T47D (cell line): ENCODE data around the gene CENPQ.

Source experiments
- DNase-seq, 2 experiments: peaks; one replicate each; pipeline versions ENCODE4 v3.0.0 to v3.0.0-alpha.2; 2011 to 2012; ENCODE audit warnings: low read depth in 1 of 2, low spot score in 1 of 2
- JUND ChIP-seq: IDR thresholded peaks from 2 replicates; pipeline ENCODE4 v1.6.1; 2012; ENCODE audit warnings: low read depth
- in situ Hi-C: cut with HindIII; loops from 2 replicates; pipeline ENCODE4 v1.10.0; 2016; ENCODE audit warnings: low sequenced_read_pairs, low pct_unique_long_range_greater_than_20kb

CENPQ gene

GRCh38 chr6:49462927-49463611 is at the start of gene CENPQ, which contains the start of gene MMUT:
Gene CENPQ (plus strand): TSS chr6:49463370. CDS start chr6:49470177, 6,807 bp downstream.
Gene MMUT (minus strand): TSS chr6:49463253. CDS start chr6:49459466, 3,787 bp downstream.
- no peak for TF ChIP-seq JUND
- peak; percentile 85 to 97 for DNase-seq

GRCh38 chr6:49415358-49415757 is 47.8 kb upstream of the CENPQ start:
- no peak for DNase-seq
- in situ Hi-C loops: no loop called here

More at GRCh38 chr6:49462927-49463611, at the start of gene CENPQ, which contains the start of gene MMUT:
- in situ Hi-C loops: no loop called here

GRCh38 chr6:49416195-49416594 is 47.0 kb upstream of the CENPQ start:
- in situ Hi-C loops: no loop called here
- no peak for DNase-seq
- TF ChIP-seq JUND: no peak

More at GRCh38 chr6:49415358-49415757, 47.8 kb upstream of the CENPQ start:
- TF ChIP-seq JUND: no peak

GRCh38 chr6:49423817-49424216 is 39.4 kb upstream of the CENPQ start:
- no peak for TF ChIP-seq JUND
- in situ Hi-C loops: no loop called here
- peak; percentile 8 to 44 for DNase-seq

- in situ Hi-C loops: no loop called here
- DNase-seq: no peak
- no peak for TF ChIP-seq JUND
These were observed 33.0 kb upstream of the CENPQ start for GRCh38 chr6:49430187-49430586.

GRCh38 chr6:49430866-49431265 is 32.3 kb upstream of the CENPQ start:
- no peak for TF ChIP-seq JUND
- no peak for DNase-seq
- in situ Hi-C loops: no loop called here

GRCh38 chr6:49453221-49453620 is 9.9 kb upstream of the CENPQ start:
- TF ChIP-seq JUND: no peak
- in situ Hi-C loops: no loop called here
- peak in 1 of 2 experiments; percentile 35 for DNase-seq

- no peak for TF ChIP-seq JUND
- DNase-seq: no peak
- in situ Hi-C loops: no loop called here
These were observed 8.1 kb upstream of the CENPQ start for GRCh38 chr6:49454787-49455709.

GRCh38 chr6:49457771-49458170 is 5.4 kb upstream of the CENPQ start:
- in situ Hi-C loops: no loop called here
- DNase-seq: no peak
- no peak for TF ChIP-seq JUND

GRCh38 chr6:49462071-49462470 is 1.1 kb upstream of the CENPQ start:
- TF ChIP-seq JUND: no peak
- in situ Hi-C loops: no loop called here
- no peak for DNase-seq

GRCh38 chr6:49462599-49462926 is 607 bp upstream of the CENPQ start:
- in situ Hi-C loops: no loop called here
- TF ChIP-seq JUND: no peak
- DNase-seq: no peak

- TF ChIP-seq JUND: no peak
- in situ Hi-C loops: no loop called here
- no peak for DNase-seq
These were observed 420 bp downstream of the CENPQ start for GRCh38 chr6:49463612-49463967.

GRCh38 chr6:49464691-49465090 is 1.5 kb downstream of the CENPQ start:
- in situ Hi-C loops: no loop called here
- no peak for DNase-seq

More at GRCh38 chr6:49464691-49465090, 1.5 kb downstream of the CENPQ start:
- TF ChIP-seq JUND: no peak
